Stimulated activated CD4-positive, alpha-beta T cell treated with anti-CD3 and anti-CD28 coated beads, Interleukin-4, amount 100 ng/mL, for 24 hours (primary cell): ENCODE results near the gene THOC1.

Experiments used
- DNase-seq: peaks from one replicate; pipeline ENCODE4 v3.0.0-alpha.2; 2020

The THOC1 gene

GRCh38 chr18:273525-273924, 5.7 kb upstream of the THOC1 start:
- DNase-seq = no peak

GRCh38 chr18:272650-273049, 4.8 kb upstream of the THOC1 start:
- no peak for DNase-seq

GRCh38 chr18:269480-270095, 1.7 kb upstream of the THOC1 start:
- DNase-seq = no peak

- no peak for DNase-seq
Measured at GRCh38 chr18:267380-267687, 513 bp downstream of the THOC1 start.

- DNase-seq = no peak
Measured at GRCh38 chr18:261398-262073, 6.3 kb downstream of the THOC1 start.

GRCh38 chr18:260547-260946, 7.3 kb downstream of the THOC1 start:
- no peak for DNase-seq

GRCh38 chr18:255171-255570, 12.7 kb downstream of the THOC1 start:
- no peak for DNase-seq

GRCh38 chr18:253121-253520, 14.7 kb downstream of the THOC1 start:
- DNase-seq = no peak

GRCh38 chr18:251572-251971, 16.3 kb downstream of the THOC1 start:
- no peak for DNase-seq

GRCh38 chr18:250685-251084, 17.2 kb downstream of the THOC1 start:
- DNase-seq = no peak

GRCh38 chr18:248053-248452, 19.8 kb downstream of the THOC1 start:
- no peak for DNase-seq

- no peak for DNase-seq
Measured at GRCh38 chr18:245282-245847, 22.5 kb downstream of the THOC1 start.

- DNase-seq = no peak
Measured at GRCh38 chr18:240175-240574, 27.7 kb downstream of the THOC1 start.

- DNase-seq = no peak
Measured at GRCh38 chr18:231563-231962, 36.3 kb downstream of the THOC1 start.

- DNase-seq = no peak
Measured at GRCh38 chr18:228586-228985, 39.3 kb downstream of the THOC1 start.

GRCh38 chr18:227902-228301, 39.9 kb downstream of the THOC1 start:
- no peak for DNase-seq

- DNase-seq = no peak
Measured at GRCh38 chr18:227374-227773, 40.5 kb downstream of the THOC1 start.

- DNase-seq = no peak
Measured at GRCh38 chr18:225745-226144, 42.1 kb downstream of the THOC1 start.

GRCh38 chr18:220708-221107, 47.1 kb downstream of the THOC1 start:
- DNase-seq = no peak

- no peak for DNase-seq
Measured at GRCh38 chr18:217532-218336, 50.1 kb downstream of the THOC1 start.

GRCh38 chr18:215448-216010, 52.3 kb downstream of the THOC1 start:
- DNase-seq = no peak

- no peak for DNase-seq
Measured at GRCh38 chr18:213966-214365, 53.9 kb downstream of the THOC1 start.

- DNase-seq = no peak
Measured at GRCh38 chr18:213505-213904, 54.3 kb downstream of the THOC1 start.

- DNase-seq = no peak
Measured at GRCh38 chr18:212780-213179, 55.1 kb downstream of the THOC1 start.
